ENCODE results near the gene RASGEF1C.

RASGEF1C gene

GRCh38 chr5:180081481-180081880 is 127.5 kb downstream of the RASGEF1C start:
- DNase-seq (ENCODE audit: low read depth), result no peak

- DNase-seq (ENCODE audit: low read depth), result no peak
Measured at GRCh38 chr5:180080486-180081280, 128.3 kb downstream of the RASGEF1C start.

- DNase-seq (ENCODE audit: low read depth), result no peak
Measured at GRCh38 chr5:180079702-180080466, 129.1 kb downstream of the RASGEF1C start.

- DNase-seq (ENCODE audit: low read depth), result no peak
Measured at GRCh38 chr5:180078348-180078747, 130.7 kb downstream of the RASGEF1C start.

GRCh38 chr5:180077594-180078284 is 131.3 kb downstream of the RASGEF1C start:
- no peak for DNase-seq (ENCODE audit: low read depth)

GRCh38 chr5:180075703-180076102 is 133.3 kb downstream of the RASGEF1C start:
- DNase-seq (ENCODE audit: low read depth), result no peak

- no peak for DNase-seq (ENCODE audit: low read depth)
Measured at GRCh38 chr5:180074462-180074861, 134.5 kb downstream of the RASGEF1C start.

GRCh38 chr5:180072556-180072955 is 136.5 kb downstream of the RASGEF1C start:
- DNase-seq (ENCODE audit: low read depth), result no peak

GRCh38 chr5:180072256-180072548 is 136.8 kb downstream of the RASGEF1C start:
- DNase-seq (ENCODE audit: low read depth), result no peak

- peak; percentile 51 for DNase-seq (ENCODE audit: low read depth)
Measured at GRCh38 chr5:180071531-180072255, 137.3 kb downstream of the RASGEF1C start, which contains the start of gene RNF130. RNF130 (minus strand) TSS chr5:180071759; CDS start chr5:180071702, 57 bp downstream.

GRCh38 chr5:180070756-180071530 is 138.1 kb downstream of the RASGEF1C start:
- DNase-seq (ENCODE audit: low read depth), result no peak

- DNase-seq (ENCODE audit: low read depth), result no peak
Measured at GRCh38 chr5:180069589-180070247, 139.3 kb downstream of the RASGEF1C start.

GRCh38 chr5:180068519-180069090 is 140.4 kb downstream of the RASGEF1C start:
- no peak for DNase-seq (ENCODE audit: low read depth)

GRCh38 chr5:180067986-180068385 is 141.0 kb downstream of the RASGEF1C start:
- no peak for DNase-seq (ENCODE audit: low read depth)

GRCh38 chr5:180060192-180060591 is 148.8 kb downstream of the RASGEF1C start:
- DNase-seq (ENCODE audit: low read depth), result no peak

- no peak for DNase-seq (ENCODE audit: low read depth)
Measured at GRCh38 chr5:180059326-180059725, 149.7 kb downstream of the RASGEF1C start.

GRCh38 chr5:180056153-180056552 is 152.9 kb downstream of the RASGEF1C start:
- DNase-seq (ENCODE audit: low read depth), result no peak

- no peak for DNase-seq (ENCODE audit: low read depth)
Measured at GRCh38 chr5:180054226-180054625, 154.8 kb downstream of the RASGEF1C start.

- no peak for DNase-seq (ENCODE audit: low read depth)
Measured at GRCh38 chr5:180053061-180053602, 155.9 kb downstream of the RASGEF1C start.

GRCh38 chr5:180052211-180052818 is 156.7 kb downstream of the RASGEF1C start:
- no peak for DNase-seq (ENCODE audit: low read depth)

All from HS-27A (cell line).